Activated CD4-positive, alpha-beta T cell treated with anti-CD3 and anti-CD28 coated beads for 36 hours (primary cell): Measurements from ENCODE around the gene SNX17. TPM values are rescaled to one million over a fixed set of nuclear protein-coding genes. Genes with fewer than 3 reads are reported as not detected.

Experiments
- ATAC-seq: fragments of 200-7000 bp; cut with Tn5 transposase; one replicate; pipeline ENCODE4 v1.10.0; 2021; ENCODE audit warnings: mild to moderate bottlenecking, moderate library complexity
- CTCF ChIA-PET: fragments of 350-600 bp; sonication (Branson Sonifier 250); formaldehyde crosslinking; loops from one replicate; lab custom pipeline; 2021; ENCODE audit warnings: antibody characterized with exemption; lab: Charles Lee
- POLR2A ChIA-PET: fragments of 350-600 bp; sonication (Branson Sonifier 250); formaldehyde crosslinking; loops from one replicate; lab custom pipeline; 2021; ENCODE audit warnings: antibody characterized with exemption, inconsistent platforms; lab: Charles Lee
- DNase-seq: peaks from one replicate; pipeline ENCODE4 v3.0.0-alpha.2; 2020
- H3K27ac Mint-ChIP-seq: one replicate; pipeline ENCODE4 v1.8.0; 2021; ENCODE audit warnings: mixed read lengths
- H3K27me3 Mint-ChIP-seq: one replicate; pipeline ENCODE4 v1.8.0; 2021; ENCODE audit warnings: mixed read lengths
- H3K36me3 Mint-ChIP-seq: one replicate; pipeline ENCODE4 v1.8.0; 2021; ENCODE audit warnings: low read depth, mixed read lengths
- H3K4me1 Mint-ChIP-seq: one replicate; pipeline ENCODE4 v1.8.0; 2021; ENCODE audit warnings: mixed read lengths
- H3K4me3 Mint-ChIP-seq: one replicate; pipeline ENCODE4 v1.8.0; 2021; ENCODE audit warnings: mild to moderate bottlenecking, moderate library complexity, mixed read lengths
- H3K9me3 Mint-ChIP-seq: one replicate; pipeline ENCODE4 v1.8.0; 2021; ENCODE audit warnings: low read depth, mixed read lengths
- intact Hi-C, 2 experiments: fragments of 100-400 bp; cut with DNase I in 1 of 2; cut with micrococcal nuclease in 1 of 2; formaldehyde crosslinking; loops; one replicate each; pipeline versions ENCODE4 v1.14.2 to v1.15.1; 2022 to 2024; cut with DNase I, micrococcal nuclease
- total RNA-seq, 2 experiments: library from RNA; stranded (reverse); gene quantifications; one replicate each; pipeline ENCODE4 v1.2.3, GENCODE V29; 2021

Gene SNX17
- total RNA-seq, 2 experiments from 2014 or later: 63.9 to 82.1 TPM

- Mint-ChIP-seq H3K27ac (peak overlapping the region; percentile 85), H3K4me1 (peaks cover 39% of the 10 kb centered on the region), H3K9me3 (no peaks in the 10 kb centered on the region), H3K27me3 (no peaks in the 10 kb centered on the region), H3K36me3 (peaks cover 48% of the 10 kb centered on the region), H3K4me3 (peak overlapping the region; percentile 90)
- DNase-seq: no peak
- peak; percentile 7 for ATAC-seq
- ChIA-PET POLR2A (interaction anchor here (0.5 to 1.6 kb wide), 3 partner anchors 13 to 883 kb away, joined by 3 to 10 read pairs (median 10); partner anchors contain the start of gene GTF3C2), CTCF (interaction anchor here (0.5 to 2.9 kb wide), 16 partner anchors 9 to 1639 kb away, joined by 3 to 10 read pairs (median 4); partner anchors contain the start of genes GTF3C2, PPM1G and SLC4A1AP)
- intact Hi-C loops: loop anchor here (1.0 to 5.0 kb wide), 18 partner anchors 11 to 523 kb away; partner anchors contain the start of genes GTF3C2 (in 2 of the 2), IFT172 (in 2 of the 2), MPV17 (in 2 of the 2) and NRBP1 (in 2 of the 2)
Observed at GRCh38 chr2:27369471-27370025, 868 bp upstream of the SNX17 start.

- Mint-ChIP-seq H3K4me3 (peak overlapping the region; percentile 90), H3K27ac (peak overlapping the region; percentile 95), H3K9me3 (no peaks in the 10 kb centered on the region), H3K36me3 (peaks cover 53% of the 10 kb centered on the region), H3K27me3 (no peaks in the 10 kb centered on the region), H3K4me1 (peaks cover 39% of the 10 kb centered on the region)
- peak; percentile 52 for DNase-seq
- ChIA-PET CTCF (interaction anchor here (0.5 to 2.9 kb wide), 5 partner anchors 9 to 312 kb away, joined by 3 to 18 read pairs (median 4); partner anchors contain the start of genes GTF3C2 and ZNF513), POLR2A (interaction anchor here (0.7 to 1.7 kb wide), 2 partner anchors 14 to 39 kb away, joined by 3 to 5 read pairs; partner anchors contain the start of genes GTF3C2 and PPM1G)
- peak; percentile 7 for ATAC-seq
- intact Hi-C loops: loop anchor here (1.0 to 5.0 kb wide), 18 partner anchors 9 to 521 kb away; partner anchors contain the start of genes GTF3C2 (in 2 of the 2), IFT172 (in 2 of the 2), MPV17 (in 2 of the 2) and NRBP1 (in 2 of the 2)
Observed at GRCh38 chr2:27370816-27371620, 602 bp downstream of the SNX17 start.

- ChIA-PET CTCF (interaction anchor here (0.8 kb wide), 1 partner anchor 12 kb away, joined by 4 read pairs; no protein-coding TSS in a partner anchor), POLR2A (no interaction called here)
- Mint-ChIP-seq H3K27ac (peak overlapping the region; percentile 60), H3K9me3 (no peaks in the 10 kb centered on the region), H3K27me3 (no peaks in the 10 kb centered on the region), H3K4me3 (peak overlapping the region; percentile 90), H3K36me3 (peaks cover 55% of the 10 kb centered on the region), H3K4me1 (peaks cover 26% of the 10 kb centered on the region)
- ATAC-seq: no peak
- no peak for DNase-seq
- intact Hi-C loops: loop anchor here in 1 of 2 experiments (5.0 kb wide), 1 partner anchor 519 kb away; the partner anchor contains the start of genes BABAM2 and RBKS
Observed at GRCh38 chr2:27372937-27373336, 2.5 kb downstream of the SNX17 start.

GRCh38 chr2:27373567-27373966 is 3.2 kb downstream of the SNX17 start:
- POLR2A ChIA-PET: no interaction called here
- H3K27me3 Mint-ChIP-seq: no peaks in the 10 kb centered on the region
- no peak overlapping the region for H3K4me3 Mint-ChIP-seq
- peaks cover 53% of the 10 kb centered on the region for H3K36me3 Mint-ChIP-seq
- no peaks in the 10 kb centered on the region for H3K9me3 Mint-ChIP-seq
- CTCF ChIA-PET: no interaction called here
- ATAC-seq: no peak
- peak overlapping the region; percentile 17 for H3K27ac Mint-ChIP-seq
- DNase-seq: no peak
- intact Hi-C loops: loop anchor here in 1 of 2 experiments (5.0 kb wide), 1 partner anchor 519 kb away; the partner anchor contains the start of genes BABAM2 and RBKS
- peaks cover 25% of the 10 kb centered on the region for H3K4me1 Mint-ChIP-seq

- Mint-ChIP-seq H3K4me1 (peaks cover 28% of the 10 kb centered on the region), H3K27me3 (no peaks in the 10 kb centered on the region), H3K4me3 (no peak overlapping the region), H3K36me3 (peaks cover 65% of the 10 kb centered on the region), H3K27ac (no peak overlapping the region), H3K9me3 (no peaks in the 10 kb centered on the region)
- intact Hi-C loops: no loop called here
- no peak for ATAC-seq
- ChIA-PET CTCF (interaction anchor here (0.6 to 0.7 kb wide), 2 partner anchors 8 to 1030 kb away, joined by 3 to 4 read pairs; no protein-coding TSS in a partner anchor), POLR2A (no interaction called here)
- no peak for DNase-seq
Observed at GRCh38 chr2:27375513-27376099, 5.2 kb downstream of the SNX17 start.

GRCh38 chr2:27376151-27376865 is 5.9 kb downstream of the SNX17 start:
- no peak overlapping the region for H3K4me3 Mint-ChIP-seq
- peaks cover 34% of the 10 kb centered on the region for H3K4me1 Mint-ChIP-seq
- CTCF ChIA-PET: interaction anchor here (0.6 to 0.7 kb wide), 2 partner anchors 9 to 1031 kb away, joined by 3 to 4 read pairs; no protein-coding TSS in a partner anchor
- ATAC-seq (no peak), DNase-seq (no peak)
- no peaks in the 10 kb centered on the region for H3K9me3 Mint-ChIP-seq
- POLR2A ChIA-PET: no interaction called here
- H3K27ac Mint-ChIP-seq: no peak overlapping the region
- H3K27me3 Mint-ChIP-seq: no peaks in the 10 kb centered on the region
- peaks cover 70% of the 10 kb centered on the region for H3K36me3 Mint-ChIP-seq
- intact Hi-C loops: no loop called here

- Mint-ChIP-seq H3K36me3 (peaks cover 73% of the 10 kb centered on the region), H3K9me3 (no peaks in the 10 kb centered on the region), H3K4me1 (peaks cover 34% of the 10 kb centered on the region), H3K27me3 (no peaks in the 10 kb centered on the region), H3K4me3 (no peak overlapping the region), H3K27ac (no peak overlapping the region)
- no peak for ATAC-seq
- no peak for DNase-seq
- intact Hi-C loops: no loop called here
- POLR2A ChIA-PET: no interaction called here
- CTCF ChIA-PET: interaction anchor here (0.6 kb wide), 2 partner anchors 435 to 1188 kb away, joined by 3 read pairs; no protein-coding TSS in a partner anchor
Observed at GRCh38 chr2:27376866-27377617, 6.6 kb downstream of the SNX17 start.

- CTCF ChIA-PET: interaction anchor here (0.6 kb wide), 3 partner anchors 9 to 1189 kb away, joined by 3 read pairs; no protein-coding TSS in a partner anchor
- Mint-ChIP-seq H3K27ac (no peak overlapping the region), H3K36me3 (peaks cover 74% of the 10 kb centered on the region), H3K9me3 (no peaks in the 10 kb centered on the region), H3K27me3 (no peaks in the 10 kb centered on the region), H3K4me1 (peaks cover 29% of the 10 kb centered on the region), H3K4me3 (no peak overlapping the region)
- POLR2A ChIA-PET: no interaction called here
- DNase-seq (no peak), ATAC-seq (no peak)
- intact Hi-C loops: no loop called here
Observed at GRCh38 chr2:27377618-27378095, 7.2 kb downstream of the SNX17 start.

GRCh38 chr2:27378096-27378808 is 7.8 kb downstream of the SNX17 start:
- DNase-seq: peak; percentile 40
- Mint-ChIP-seq H3K4me3 (peak overlapping the region; percentile 89), H3K9me3 (no peaks in the 10 kb centered on the region), H3K27ac (no peak overlapping the region), H3K36me3 (peaks cover 69% of the 10 kb centered on the region), H3K4me1 (peaks cover 25% of the 10 kb centered on the region), H3K27me3 (no peaks in the 10 kb centered on the region)
- ChIA-PET CTCF (interaction anchor here (0.6 to 0.8 kb wide), 2 partner anchors 10 to 20 kb away, joined by 3 read pairs; no protein-coding TSS in a partner anchor), POLR2A (no interaction called here)
- ATAC-seq: no peak
- intact Hi-C loops: no loop called here
